Upper lobe of left lung (tissue), 6 donors: ENCODE measurements around the gene MCTP1. TPM values are rescaled to one million over a fixed set of nuclear protein-coding genes. Genes with fewer than 3 reads are reported as not detected.

Experiments
- ATAC-seq, 2 donors: fragments of 200-7000 bp; cut with Tn5 transposase; one replicate each; pipeline ENCODE4 v1.9.1; 2022; ENCODE audit warnings: mild to moderate bottlenecking in 2 of 2, moderate library complexity in 2 of 2; ENCODE audit not compliant: low FRiP score in 2 of 2
- DNase-seq, 2 donors: peaks; one replicate each; pipeline ENCODE4 v3.0.0-alpha.2; 2019 to 2020
- H3K27ac ChIP-seq, 4 donors: fragments of 200-600 bp; sonication (generic); one replicate each; pipeline ENCODE4 v1.5.1; 2016 to 2019
- H3K27me3 ChIP-seq, 4 donors: fragments of 200-600 bp; sonication (generic); one replicate each; pipeline ENCODE4 v1.5.1; 2017 to 2019
- H3K36me3 ChIP-seq, 4 donors: fragments of 200-600 bp; sonication (generic); one replicate each; pipeline ENCODE4 v1.5.1; 2016 to 2019
- H3K4me1 ChIP-seq, 4 donors: fragments of 200-600 bp; sonication (generic); one replicate each; pipeline ENCODE4 v1.5.1; 2018 to 2019
- H3K4me3 ChIP-seq, 4 donors: fragments of 200-600 bp; sonication (generic); one replicate each; pipeline ENCODE4 v1.5.1; 2017 to 2019; ENCODE audit warnings: mild to moderate bottlenecking in 2 of 4, moderate library complexity in 1 of 4
- H3K9me3 ChIP-seq, 4 donors: fragments of 200-600 bp; sonication (generic); one replicate each; pipeline ENCODE4 v1.5.1; 2018 to 2019
- EP300 ChIP-seq, 4 donors: sonication (generic); formaldehyde crosslinking; IDR thresholded peaks; one replicate each; pipeline ENCODE4 v1.5.1; 2017; ENCODE audit warnings: antibody characterized with exemption in 4 of 4, control low read depth in 2 of 4
- POLR2A ChIP-seq, 4 donors: fragments of 450-650 bp; IDR thresholded peaks; one replicate each; pipeline ENCODE4 v1.5.1; 2016 to 2017; ENCODE audit warnings: antibody characterized with exemption in 4 of 4, mild to moderate bottlenecking in 2 of 4
- POLR2AphosphoS5 ChIP-seq, 2 donors: sonication (generic); formaldehyde crosslinking; IDR thresholded peaks; one replicate each; pipeline ENCODE4 v1.5.1; 2017; ENCODE audit warnings: antibody characterized with exemption in 2 of 2
- WGBS, 2 donors: methylation state at CpG; one replicate each; pipeline ENCODE4 v1.1.5; 2017 to 2018; 5-methylcytosine and 5-hydroxymethylcytosine counted together
- total RNA-seq, 6 donors: library from RNA; depleted of rRNA in 4 of 6; stranded (reverse); fragments of >200 nt in 4 of 6; gene quantifications; one replicate each; pipeline versions ENCODE4 v1.1.0 to v1.2.1, GENCODE V29; 2016 to 2021
- TF ChIP-seq, protein P1 (sequence below), 6 experiments: fragments of 450-650 bp in 4 of 6; fragments of 200-600 bp in 2 of 6; sonication (generic) in 2 of 6; IDR thresholded peaks; one replicate each; pipeline ENCODE4 v1.5.1; 2016 to 2019; ENCODE audit warnings: antibody characterized with exemption in 6 of 6
- donor health status: DM: no; HTN: no; CAD: no; lungs with moderate emphysema.
- donor health status: DM: no; HTN: yes; CAD: no; lungs with severe emphysema.

Gene MCTP1
- total RNA-seq, 6 donors from 2014 or later = 30.4 to 43.8 (median 38.3) TPM

DNA sequence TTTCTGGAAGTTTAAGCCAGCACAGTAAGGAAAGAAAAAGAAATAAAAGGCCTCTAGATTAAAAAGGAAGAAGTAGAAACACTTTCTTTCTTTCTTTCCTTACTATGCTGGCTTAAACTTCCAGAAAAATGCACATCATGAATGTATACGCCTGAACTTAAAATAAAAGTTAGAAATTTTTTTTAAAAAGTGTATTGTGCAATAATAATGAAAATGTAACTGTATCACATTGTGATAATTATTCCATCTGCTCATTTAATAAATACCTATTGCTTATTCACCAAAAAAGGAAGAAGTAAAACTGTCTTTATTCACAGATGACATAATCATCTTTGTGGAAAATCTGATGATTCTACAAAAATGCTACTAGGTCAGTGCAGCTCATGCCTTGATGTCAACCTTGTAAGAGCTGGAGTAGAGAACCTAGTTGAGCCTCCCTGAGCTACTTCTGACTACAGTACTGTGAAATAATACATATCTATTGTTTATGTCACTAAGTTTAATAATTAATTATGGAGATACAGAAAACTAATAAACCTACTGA, 49.4 kb downstream of the MCTP1 start:
- H3K27me3 ChIP-seq = no peaks in the 10 kb centered on the region
- ATAC-seq (no peak), DNase-seq (no peak)
- H3K4me1 ChIP-seq = no peaks in the 10 kb centered on the region
- H3K9me3 ChIP-seq = peaks cover 0 to 7% (median 0%) of the 10 kb centered on the region in 4 donors
- TF ChIP-seq, protein P1, sequence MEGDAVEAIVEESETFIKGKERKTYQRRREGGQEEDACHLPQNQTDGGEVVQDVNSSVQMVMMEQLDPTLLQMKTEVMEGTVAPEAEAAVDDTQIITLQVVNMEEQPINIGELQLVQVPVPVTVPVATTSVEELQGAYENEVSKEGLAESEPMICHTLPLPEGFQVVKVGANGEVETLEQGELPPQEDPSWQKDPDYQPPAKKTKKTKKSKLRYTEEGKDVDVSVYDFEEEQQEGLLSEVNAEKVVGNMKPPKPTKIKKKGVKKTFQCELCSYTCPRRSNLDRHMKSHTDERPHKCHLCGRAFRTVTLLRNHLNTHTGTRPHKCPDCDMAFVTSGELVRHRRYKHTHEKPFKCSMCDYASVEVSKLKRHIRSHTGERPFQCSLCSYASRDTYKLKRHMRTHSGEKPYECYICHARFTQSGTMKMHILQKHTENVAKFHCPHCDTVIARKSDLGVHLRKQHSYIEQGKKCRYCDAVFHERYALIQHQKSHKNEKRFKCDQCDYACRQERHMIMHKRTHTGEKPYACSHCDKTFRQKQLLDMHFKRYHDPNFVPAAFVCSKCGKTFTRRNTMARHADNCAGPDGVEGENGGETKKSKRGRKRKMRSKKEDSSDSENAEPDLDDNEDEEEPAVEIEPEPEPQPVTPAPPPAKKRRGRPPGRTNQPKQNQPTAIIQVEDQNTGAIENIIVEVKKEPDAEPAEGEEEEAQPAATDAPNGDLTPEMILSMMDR (IDR thresholded peaks at IDR 0.05) = no peak
- TF ChIP-seq POLR2A (IDR thresholded peaks at IDR 0.05) (no peak), EP300 (IDR thresholded peaks at IDR 0.05) (no peak), POLR2AphosphoS5 (IDR thresholded peaks at IDR 0.05) (no peak)
- 85 to 88% methylated on average over 1 of the region's 1 CpG for WGBS, 2 donors
- H3K4me3 ChIP-seq = no peak overlapping the region
- H3K36me3 ChIP-seq = no peaks in the 10 kb centered on the region
- no peak overlapping the region for H3K27ac ChIP-seq

DNA sequence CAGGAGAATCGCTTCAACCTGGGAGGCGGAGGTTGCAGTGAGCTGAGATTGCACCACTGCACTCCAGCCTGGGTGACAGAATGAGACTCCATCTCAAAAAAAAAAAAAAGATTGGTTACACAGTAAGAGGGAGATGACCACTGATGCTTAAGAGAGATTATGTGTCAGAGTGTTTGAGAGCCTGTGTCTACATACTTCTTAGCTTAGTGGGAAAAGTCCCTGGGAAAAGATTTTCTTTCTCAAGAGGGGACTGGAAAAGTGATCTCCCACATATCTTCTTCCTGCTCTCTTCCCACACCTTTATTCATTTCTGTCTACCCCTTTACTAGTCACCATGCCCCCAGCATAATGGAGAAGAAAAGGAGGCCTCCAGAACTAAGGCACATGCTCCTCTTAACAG, 55.2 kb downstream of the MCTP1 start:
- H3K4me1 ChIP-seq = no peaks in the 10 kb centered on the region
- no peak for ATAC-seq
- peaks cover 0 to 7% (median 0%) of the 10 kb centered on the region in 4 donors for H3K9me3 ChIP-seq
- no peak overlapping the region for H3K27ac ChIP-seq
- no peak overlapping the region for H3K4me3 ChIP-seq
- no peaks in the 10 kb centered on the region for H3K27me3 ChIP-seq
- no peaks in the 10 kb centered on the region for H3K36me3 ChIP-seq
- WGBS, 2 donors = 97 to 100% methylated on average over 2 of the region's 2 CpGs
- TF ChIP-seq, protein P1 (IDR thresholded peaks at IDR 0.05) = no peak
- no peak for TF ChIP-seq POLR2A (IDR thresholded peaks at IDR 0.05)
- no peak for TF ChIP-seq EP300 (IDR thresholded peaks at IDR 0.05)
- no peak for TF ChIP-seq POLR2AphosphoS5 (IDR thresholded peaks at IDR 0.05)
- no peak for DNase-seq

DNA sequence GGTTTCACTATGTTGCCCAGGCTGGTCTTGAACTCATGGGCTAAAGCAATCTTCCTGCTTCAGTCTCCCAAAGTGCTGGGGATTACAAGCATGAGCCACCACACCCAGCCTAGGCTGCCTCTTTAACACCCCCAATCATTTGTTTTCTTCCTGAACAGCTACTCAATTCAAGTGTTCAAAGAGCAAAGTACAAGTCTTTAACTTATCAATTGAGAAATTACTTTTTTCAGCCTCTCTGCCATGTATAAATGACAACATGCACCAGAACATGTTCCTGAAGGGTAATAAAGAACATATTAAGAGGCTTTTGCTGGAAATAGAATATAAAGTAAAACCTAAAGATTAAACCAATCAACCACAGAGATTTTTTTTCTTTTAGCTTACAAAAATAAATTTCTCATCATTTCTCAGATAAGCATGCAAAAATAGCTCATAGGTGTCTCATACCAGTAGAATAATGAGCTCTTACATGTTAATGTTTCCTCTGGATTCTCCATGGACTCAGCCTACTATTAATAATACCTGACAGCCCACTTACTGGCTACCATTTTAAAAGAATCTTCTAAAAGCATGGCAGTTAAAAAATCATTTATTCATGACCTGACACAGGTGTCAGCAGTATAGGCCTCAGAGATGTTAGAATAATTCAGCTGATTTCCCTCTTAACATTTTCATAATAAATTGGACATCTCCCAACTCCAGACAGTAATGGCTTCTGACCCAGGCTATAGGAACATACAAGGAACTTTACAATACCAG, 60.0 kb downstream of the MCTP1 start:
- H3K9me3 ChIP-seq = no peaks in the 10 kb centered on the region
- no peaks in the 10 kb centered on the region for H3K4me1 ChIP-seq
- ATAC-seq (no peak), DNase-seq (no peak)
- TF ChIP-seq POLR2AphosphoS5 (IDR thresholded peaks at IDR 0.05) (no peak), EP300 (IDR thresholded peaks at IDR 0.05) (no peak), POLR2A (IDR thresholded peaks at IDR 0.05) (no peak)
- TF ChIP-seq, protein P1 (IDR thresholded peaks at IDR 0.05) = no peak
- no peak overlapping the region for H3K27ac ChIP-seq
- no peaks in the 10 kb centered on the region for H3K36me3 ChIP-seq
- no peak overlapping the region for H3K4me3 ChIP-seq
- no peaks in the 10 kb centered on the region for H3K27me3 ChIP-seq

DNA sequence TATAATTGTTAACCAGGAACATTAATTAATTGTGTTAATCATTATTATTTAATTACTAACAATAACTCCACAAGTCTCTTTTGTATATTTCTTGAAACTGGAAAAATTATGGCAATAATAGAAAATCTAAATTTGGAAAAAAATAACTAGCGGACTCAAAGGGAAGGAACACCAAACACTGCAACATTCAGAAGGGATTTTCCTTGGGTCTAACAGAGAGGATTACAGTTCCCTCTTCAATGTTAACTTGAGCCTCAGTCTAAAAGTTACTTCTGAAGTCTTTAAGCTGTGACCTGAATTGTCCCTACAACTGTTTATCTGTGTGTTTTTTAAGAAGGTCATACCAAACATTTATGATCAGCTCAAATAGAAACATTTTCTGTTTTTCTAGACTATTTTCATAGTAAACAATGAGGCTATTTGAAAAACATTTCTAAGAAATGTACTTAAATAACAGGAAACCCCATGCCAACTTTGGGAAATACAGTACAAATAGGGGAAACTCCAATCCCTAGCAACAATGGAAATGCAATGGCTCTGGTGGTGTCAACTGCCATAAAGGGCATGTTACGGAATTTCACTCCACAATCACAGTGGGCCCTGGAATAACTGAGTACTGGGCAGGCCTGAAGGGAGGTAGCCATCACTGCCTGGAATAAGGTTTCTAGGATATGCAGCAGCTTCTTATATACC, 61.2 kb downstream of the MCTP1 start:
- no peaks in the 10 kb centered on the region for H3K27me3 ChIP-seq
- no peaks in the 10 kb centered on the region for H3K4me1 ChIP-seq
- 85 to 98% methylated on average over 2 of the region's 2 CpGs for WGBS, 2 donors
- H3K4me3 ChIP-seq = no peak overlapping the region
- no peak for ATAC-seq
- no peak for DNase-seq
- no peaks in the 10 kb centered on the region for H3K9me3 ChIP-seq
- no peaks in the 10 kb centered on the region for H3K36me3 ChIP-seq
- no peak overlapping the region for H3K27ac ChIP-seq
- TF ChIP-seq EP300 (IDR thresholded peaks at IDR 0.05) (no peak), POLR2AphosphoS5 (IDR thresholded peaks at IDR 0.05) (no peak), POLR2A (IDR thresholded peaks at IDR 0.05) (no peak)
- TF ChIP-seq, protein P1 (IDR thresholded peaks at IDR 0.05) = no peak
